ENCODE results near the gene UBXN6.

Gene UBXN6

DNA sequence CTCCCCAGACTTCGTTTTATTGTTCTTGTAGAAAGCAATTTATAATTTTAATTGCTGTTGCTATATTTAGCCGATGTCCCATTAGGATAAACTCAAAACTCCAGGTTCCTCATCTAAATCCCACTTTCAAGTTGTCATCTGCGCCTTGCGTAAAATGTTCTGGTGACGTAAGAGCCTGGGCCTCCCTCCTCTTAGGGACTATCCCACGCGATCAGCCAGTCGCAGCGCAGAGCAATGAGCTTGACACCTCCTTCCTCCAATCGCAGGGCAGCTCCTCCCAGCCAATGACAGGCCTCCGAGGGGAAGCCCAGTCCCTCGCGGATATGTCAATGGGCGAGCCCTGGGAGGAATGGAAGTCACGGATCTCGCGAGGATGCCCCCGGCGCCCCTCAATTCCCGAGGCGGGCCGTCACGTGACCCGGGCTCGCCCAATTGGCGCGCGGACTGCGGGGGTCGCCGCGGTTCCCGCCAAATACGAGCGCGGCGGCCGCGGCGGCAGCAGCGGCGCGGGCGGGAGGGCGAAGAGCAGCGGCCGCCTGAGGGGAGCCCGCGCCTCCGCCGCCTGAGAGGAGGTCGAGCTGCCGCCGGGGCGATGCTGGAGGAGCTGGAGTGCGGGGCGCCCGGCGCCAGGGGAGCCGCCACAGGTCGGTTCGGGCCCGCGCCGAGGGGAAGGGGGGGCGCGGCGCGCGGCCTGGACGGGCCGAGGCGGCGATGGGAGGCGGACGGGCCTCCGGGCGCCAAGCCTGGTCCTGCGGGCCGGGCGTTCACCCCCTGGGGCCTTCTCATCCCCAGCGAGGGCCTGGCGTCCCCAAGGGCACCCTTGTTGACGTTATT is 55.2 kb downstream of the UBXN6 start, which contains the start of gene CHAF1A:
TSS of gene CHAF1A (plus strand) at position 470 of the 834 bp plus-strand sequence. CDS start at position 593, 123 bp downstream.
- DNase-seq = peak; percentile 99

DNA sequence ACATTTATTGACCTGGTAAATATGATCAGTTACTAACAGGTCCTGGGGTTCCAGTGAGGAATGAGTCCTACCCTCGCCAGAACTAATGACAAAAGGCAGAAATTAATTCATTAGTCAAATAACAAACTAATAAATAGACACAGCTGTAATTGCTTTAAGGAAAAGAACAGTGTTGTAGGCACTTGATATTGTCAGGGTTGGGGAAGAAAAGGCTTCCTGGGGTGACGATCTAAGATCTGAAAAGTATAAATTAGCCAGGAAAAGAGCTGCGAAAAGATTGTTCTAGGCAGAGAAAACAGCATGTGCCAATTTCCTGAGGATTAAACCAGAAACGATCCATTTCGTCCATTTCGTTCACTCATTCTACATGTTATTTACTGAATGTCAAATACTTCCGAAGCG is 55.8 kb downstream of the UBXN6 start:
- no peak for DNase-seq

DNA sequence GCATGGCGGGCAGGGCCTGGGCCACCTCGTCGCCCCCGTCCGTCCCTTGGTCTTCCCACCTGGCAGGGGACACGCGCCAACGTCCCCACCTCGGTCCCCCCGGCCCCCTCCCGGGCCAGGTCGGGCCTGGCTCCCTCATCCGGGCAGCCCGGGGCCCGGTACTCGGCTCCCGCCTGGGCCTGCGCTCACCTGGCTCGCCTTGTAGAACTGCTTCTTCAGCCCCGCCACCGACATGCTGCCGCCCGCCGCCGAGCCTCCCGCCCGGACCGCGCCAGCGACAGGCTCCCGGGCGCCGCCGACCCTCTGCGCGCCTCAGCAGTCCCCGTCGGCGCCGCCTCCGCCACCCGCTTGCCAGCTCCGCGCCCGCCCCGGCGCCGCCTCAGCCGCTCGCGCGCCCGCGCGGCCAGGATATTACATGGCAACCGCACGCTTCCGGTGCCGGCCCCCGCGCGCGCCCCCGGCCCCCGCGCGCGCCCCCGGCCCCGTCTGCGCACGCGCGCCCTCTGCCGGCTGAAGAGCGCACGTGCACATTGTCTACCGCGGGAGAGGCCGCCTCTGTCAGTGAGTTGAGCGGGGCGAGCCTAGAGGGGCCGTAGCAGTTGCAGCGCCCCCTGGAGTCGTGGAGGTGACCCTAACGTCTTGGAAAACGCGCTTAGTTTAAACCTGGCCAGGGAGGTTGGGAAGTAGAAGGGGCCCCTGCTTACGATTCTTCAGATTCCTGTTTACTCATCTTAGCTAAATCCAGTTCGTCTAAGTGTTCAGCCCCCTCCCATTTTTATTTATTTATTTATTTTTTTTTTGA is 57.3 kb downstream of the UBXN6 start, which contains the start of gene SH3GL1:
TSS of gene SH3GL1 (minus strand) at position 413 of the 802 bp plus-strand sequence. CDS start at position 234, 179 bp downstream.
- DNase-seq = peak; percentile 76

DNA sequence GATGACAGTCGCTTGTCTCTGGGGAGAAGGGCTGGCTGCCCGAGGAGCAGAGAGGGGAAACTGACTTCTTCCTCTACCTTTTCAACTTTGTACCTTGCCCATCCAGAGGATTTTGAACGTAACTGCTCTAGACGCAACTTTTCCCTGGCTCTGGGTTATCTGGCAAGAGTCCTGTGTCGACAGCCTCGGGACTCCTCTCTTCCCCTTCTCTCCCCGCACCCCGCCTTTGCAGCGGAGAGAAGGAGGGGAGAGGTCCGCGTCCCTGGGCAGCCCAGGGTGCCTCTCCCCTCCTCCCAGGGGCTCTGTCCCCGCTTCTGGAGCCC is 57.8 kb downstream of the UBXN6 start:
- no peak for DNase-seq

DNA sequence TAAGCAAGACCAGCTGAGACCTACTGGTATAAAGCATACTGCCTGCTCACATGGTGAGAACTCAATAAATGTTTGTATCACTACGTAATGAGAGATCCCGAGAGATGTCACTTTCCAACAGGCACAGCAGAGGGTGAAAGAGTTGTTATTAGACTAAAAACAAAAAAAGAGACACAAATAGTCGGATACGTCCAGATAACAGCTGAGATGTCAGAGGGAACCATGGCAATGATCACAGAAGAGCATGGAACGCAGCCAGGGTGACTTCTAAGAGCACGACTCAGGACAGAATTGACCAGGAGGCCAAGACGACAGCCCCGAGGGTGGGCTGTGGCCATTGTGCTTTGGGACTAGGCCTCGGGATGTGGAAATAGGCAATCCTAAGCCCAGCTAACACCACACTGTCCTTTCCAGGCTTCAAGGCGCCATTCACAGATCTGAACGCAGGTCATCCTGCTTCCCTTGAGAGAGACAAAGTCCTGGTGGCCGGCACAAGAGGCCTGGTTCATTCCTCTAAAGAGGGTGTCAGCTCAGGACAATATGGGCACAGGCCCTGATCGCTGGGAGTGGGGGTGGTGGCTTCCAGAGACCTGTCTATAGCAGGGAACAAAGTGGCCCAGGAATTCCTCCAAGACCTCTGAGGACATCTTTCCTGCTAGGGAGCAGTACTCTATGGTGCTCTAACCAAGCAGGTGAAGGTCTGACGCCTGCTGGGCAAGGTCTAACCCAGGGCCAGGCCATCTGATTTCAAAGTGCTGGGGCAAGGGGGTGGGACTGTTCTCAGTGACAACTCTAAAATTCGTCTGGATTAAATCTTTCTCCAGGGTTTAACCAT is 60.4 kb downstream of the UBXN6 start:
- no peak for DNase-seq

Measured in NCI-H187 treated with DMSO at 0.1 percent for 48 hours (cell line).